GM21367 (cell line): Measurements from ENCODE around the gene TPRN.

Experiments used
- ATAC-seq: cut with Tn5 transposase; IDR thresholded peaks from one replicate; pipeline ENCODE4 v1.9.1; 2021; ENCODE audit not compliant: unreplicated experiment

The TPRN gene

DNA sequence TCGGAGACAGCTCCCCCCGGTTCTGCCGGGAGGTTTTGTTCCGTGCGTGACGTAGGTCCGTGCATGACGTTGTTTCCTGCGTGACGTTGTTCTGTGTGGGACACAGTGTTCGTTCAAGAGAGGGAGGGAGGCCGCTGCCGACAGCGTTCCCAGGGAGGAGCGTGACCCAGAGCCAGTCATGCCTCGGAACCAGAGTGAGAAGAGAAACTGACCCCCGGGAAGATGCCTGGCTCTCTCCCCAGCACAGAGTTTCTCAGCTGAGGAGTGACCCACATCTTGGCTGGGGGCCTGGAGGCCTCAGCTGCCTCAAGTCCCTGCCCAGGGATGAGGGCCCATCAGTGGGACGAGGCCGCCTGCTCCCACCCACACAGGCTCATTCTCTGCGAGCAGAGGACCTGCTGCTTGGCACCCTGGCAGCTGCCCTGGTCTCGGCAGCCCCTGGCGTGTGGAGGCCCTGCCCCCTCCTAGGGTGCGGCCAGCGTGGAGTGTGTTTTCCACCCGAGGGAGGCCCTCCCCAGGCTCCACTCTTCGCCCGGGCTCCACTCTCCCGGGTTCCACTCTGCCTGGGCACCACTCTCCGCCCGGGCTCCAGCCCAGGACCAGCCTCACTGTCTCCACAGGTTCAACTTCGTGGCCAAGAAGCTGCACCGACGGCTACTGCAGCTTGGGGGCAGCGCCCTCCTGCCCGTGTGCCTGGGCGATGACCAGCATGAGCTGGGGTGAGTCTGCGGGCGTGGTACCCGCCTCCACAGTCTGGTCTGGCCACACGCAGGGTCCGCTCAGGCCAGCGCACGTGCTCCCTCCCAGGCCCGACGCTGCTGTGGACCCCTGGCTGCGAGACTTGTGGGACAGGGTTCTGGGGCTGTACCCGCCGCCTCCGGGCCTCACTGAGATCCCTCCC, 12.9 kb upstream of the TPRN start:
- ATAC-seq = no peak

DNA sequence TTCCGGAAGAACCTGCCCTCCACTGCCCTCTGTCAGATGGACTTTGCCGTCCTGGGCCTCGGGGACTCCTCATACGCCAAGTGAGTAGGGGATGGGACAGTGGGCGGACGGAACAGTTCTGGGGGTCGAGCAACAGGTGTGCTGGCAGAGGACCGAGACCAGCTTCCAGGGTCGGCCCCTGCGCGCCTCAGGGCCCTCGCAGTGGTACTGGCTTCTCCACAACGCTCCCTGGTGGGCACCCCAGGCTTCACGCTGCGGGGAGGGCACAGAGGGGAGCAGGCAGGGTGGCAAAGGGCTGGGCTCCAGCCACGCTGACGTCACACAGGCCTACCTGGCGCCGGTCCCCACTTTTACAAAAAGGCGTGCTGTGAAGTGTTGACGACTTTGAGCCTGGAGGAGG, 12.0 kb upstream of the TPRN start:
- ATAC-seq = no peak

DNA sequence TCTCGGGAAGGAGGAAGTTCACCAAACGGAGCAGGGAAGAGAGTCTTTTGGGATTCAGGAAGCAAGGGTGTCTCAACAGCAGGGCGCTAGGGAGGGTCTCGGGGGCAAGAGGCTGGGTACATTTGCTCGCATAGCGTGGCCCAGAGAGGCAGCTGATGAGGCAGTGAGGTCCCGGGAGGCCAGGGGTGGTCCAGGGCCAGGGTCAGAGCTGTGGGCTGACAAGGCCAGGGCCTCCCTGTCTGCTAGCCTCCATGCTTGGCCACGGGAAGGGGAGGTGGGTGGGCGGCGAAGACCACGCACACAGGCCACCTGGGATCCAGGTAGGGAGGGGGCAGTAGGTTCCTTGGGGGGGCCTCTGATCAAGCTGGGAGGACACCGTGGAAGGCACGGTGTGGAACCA, 11.0 kb upstream of the TPRN start:
- ATAC-seq = no peak

DNA sequence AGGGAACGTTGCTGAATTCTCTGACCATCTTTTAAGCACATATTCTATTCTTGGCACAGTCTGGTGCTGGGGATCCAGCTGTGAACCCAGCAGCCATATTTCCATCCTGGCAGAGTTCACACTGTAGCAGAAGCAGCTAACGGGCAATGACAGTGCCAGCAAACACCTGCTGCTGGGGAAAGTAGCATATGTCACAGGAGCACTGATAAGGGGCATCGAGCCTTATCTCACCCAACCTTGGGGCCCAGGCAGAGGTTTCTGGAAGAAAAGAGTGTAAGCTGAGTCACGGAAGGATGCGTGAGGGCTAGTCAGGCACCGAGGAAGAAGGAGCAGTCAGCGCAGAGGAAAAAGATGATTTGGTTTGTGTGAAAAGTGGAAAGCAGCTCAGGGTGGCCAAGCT, 6.1 kb upstream of the TPRN start:
- no peak for ATAC-seq

DNA sequence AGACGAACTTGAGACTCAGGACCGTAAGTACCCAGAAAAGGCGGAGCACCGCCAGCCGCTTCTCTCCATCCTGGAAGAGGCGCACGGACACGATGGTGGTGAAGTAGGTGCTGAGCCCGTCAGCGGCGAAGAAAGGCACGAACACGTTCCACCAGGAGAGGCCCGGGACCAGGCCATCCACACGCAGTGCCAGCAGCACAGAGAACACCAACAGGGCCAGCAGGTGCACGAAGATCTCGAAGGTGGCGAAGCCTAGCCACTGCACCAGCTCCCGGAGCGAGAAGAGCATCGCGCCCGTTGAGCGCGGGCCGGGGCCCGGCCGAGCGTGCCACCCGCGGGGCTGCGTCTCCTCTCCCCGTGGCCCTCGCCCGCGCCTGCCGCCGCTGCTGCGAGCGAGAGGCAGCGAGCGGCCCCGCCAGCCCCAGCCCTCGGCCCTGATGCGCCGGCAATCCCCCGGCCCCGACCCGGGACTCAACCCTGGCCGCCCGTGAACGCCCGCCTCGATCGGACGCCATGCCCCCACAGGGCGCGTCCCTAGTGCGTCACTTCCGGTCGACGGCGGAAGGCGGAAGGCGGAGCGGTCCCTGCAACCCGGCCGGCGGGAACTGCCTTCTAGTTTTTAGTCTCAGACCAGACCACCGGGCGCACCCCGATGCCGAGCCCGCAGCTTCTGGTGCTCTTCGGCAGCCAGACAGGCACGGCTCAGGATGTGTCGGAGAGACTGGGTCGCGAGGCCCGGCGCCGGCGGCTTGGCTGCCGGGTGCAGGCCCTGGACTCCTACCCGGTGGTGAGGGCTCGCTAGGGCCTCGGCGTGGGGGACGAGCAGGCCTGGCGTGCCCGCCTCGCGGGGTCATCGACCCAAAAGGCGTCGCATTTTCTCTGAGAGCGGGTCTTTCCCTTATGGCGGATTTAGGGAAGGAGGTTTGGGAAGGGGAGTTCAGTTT, 4.9 kb upstream of the TPRN start, which contains the start of the genes NDOR1 and TMEM203:
TSS of gene NDOR1 (plus strand) at position 575 of the 944 bp plus-strand sequence. CDS start at position 653, 78 bp downstream.
TSS of gene TMEM203 (minus strand) at position 523 of the 944 bp plus-strand sequence. CDS start at position 289, 234 bp downstream.
- ATAC-seq = no peak

DNA sequence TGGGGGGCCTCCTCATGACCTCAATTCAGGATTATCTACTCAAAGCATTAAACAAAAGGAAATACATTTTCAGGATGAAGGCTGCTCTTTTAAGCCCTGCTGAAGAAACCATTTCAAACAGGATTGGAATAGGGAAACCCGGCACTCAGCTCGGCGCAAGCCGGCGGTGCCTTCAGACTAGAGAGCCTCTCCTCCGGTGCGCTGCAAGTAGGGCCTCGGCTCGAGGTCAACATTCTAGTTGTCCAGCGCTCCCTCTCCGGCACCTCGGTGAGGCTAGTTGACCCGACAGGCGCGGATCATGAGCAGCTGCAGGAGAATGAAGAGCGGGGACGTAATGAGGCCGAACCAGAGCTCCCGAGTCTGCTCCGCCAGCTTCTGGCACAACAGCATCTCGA, 4.2 kb upstream of the TPRN start:
- ATAC-seq = no peak

DNA sequence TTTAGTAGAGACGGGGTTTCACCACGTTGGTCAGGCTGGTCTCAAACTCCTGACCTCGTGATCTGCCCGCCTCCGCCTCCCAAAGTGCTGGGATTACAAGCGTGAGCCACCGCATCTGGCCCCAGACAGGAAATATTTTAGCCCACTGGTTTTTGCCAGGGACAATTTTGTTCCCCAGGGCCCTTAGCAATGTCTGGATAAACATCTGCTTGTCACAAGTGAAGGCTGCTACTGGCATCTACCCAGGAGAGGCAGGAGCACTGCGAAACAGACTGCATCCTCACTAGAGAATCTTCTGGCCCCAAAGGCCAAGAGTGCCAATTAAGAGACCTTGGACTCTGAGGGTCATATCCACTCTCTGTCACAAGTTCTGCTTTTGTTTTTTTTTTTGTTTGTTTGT, 2.4 kb upstream of the TPRN start:
- no peak for ATAC-seq

DNA sequence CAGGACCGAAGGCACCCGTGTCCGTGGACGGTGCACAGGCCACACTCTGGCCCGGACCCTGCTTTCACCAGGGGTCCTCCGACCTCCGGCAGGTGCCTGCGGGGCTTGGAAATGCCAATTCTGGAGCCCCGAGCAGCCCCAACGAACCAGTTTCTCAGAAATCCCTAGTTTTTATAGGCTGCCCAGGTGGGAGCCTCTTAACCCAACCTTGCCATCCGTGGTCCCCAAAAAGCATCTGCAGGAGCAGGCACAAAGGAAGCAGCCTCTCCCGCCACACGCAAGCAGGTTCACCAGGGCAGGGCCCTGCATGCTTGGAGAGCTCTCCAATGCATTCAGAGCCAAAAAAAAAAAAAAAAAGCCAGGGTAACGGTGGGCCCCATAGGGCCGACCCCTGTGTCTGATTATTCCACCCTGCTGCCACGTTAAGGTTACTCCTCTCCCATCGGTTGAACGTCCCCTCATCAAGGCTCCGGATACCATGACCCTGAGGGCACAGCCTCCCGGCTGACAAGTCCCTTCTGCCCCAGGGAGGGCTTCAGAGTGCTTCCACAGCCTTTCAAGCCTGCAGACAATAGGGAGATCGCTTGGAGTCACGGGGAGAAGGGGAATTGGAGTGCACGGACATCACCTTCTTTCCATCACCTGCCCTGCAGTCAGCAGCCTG, 796 bp upstream of the TPRN start:
- no peak for ATAC-seq

DNA sequence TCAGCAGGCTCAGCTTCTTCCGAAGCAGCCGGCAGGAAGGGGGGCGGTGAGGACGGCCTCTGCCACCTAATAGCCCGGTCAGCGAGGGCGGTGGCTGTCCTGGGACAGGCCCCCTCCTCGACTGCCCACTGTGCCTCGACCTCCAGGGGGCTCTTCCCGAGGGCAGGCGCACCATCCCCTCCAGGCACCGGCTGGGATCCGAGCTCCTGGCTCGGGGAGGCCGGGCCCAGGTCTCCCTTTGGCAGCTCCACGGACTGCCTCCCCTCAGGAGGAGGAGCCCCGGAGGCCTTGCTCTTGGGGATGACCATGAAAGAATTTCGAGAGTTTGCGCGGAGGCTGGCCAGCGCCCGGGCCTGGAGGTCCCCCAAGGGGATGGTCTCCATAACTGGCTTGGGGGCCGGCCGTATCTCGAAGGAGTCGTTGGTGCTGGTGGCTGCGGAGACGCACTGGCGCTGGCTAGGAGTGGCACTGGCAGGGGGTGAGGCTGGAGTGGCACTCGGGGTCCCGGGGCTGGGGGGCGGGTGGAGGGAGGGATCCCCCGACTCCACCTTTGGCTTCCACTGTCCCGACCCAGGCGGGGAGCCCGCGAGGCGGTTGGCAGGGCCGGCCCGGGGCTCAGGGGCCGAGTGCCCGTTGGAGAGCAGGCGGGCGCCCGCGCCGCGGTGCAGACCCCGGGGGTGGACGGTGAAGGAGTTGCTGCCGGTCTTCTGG, 975 bp downstream of the TPRN start:
- no peak for ATAC-seq

DNA sequence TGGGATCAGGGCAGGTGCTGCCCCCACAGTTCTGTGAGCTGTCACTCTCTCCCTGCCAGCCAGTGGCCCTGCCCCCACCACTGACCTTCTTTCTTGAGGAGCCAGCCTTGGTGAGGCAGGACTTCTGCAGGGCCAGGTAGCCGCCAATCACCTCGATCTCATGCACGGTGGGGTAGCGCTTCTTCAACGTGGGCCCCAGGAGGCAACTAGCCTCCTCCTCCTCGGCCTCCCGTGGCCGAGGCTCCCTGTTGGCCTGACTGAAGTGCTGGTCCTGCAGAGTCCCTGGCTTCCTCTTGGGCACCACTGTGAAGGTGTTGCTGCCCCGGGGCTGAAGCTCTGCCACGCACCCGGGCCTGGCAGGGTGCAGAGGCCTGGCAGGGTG, 1.6 kb downstream of the TPRN start:
- ATAC-seq = no peak

DNA sequence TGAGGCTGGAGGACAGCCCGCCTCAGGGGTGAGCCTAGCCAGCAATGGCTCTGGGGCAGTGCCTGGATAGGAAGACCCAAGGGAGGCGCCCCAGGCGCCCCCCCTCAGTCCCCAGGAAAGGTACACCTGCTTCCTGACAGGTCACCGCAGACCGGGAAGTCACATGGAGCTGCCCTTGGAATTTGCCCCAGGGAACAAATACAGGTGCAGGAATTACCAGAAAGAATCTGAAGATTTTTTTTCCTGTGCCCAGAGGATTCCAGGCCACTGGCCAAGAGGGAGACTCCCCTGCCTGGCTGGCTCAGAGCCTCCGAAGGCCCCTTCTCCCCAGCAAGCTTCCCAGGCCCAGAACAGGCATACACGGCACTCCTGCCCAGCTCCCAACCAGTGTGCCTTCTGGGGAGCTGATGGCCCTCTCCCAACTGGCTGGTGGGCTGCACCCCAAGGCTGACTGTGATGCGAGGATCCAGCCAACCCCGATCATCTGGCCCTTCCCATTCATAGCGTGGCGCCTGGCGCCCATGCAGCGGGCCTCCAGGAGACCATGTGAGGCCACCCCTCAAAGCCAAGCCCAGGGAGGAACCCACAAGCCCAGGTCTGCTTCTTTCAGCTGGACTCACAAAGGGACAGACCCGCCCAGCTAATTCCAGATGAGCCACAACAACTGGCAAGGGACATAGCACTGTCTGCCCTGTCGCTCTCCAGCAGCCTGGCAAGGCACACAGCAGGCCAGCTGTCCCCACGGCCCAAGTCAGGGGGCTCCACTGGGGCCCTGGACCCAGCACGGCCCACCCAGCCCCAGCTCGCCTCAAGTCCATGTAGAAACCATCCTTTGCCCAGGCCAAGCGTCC, 2.3 kb downstream of the TPRN start:
- ATAC-seq = no peak

DNA sequence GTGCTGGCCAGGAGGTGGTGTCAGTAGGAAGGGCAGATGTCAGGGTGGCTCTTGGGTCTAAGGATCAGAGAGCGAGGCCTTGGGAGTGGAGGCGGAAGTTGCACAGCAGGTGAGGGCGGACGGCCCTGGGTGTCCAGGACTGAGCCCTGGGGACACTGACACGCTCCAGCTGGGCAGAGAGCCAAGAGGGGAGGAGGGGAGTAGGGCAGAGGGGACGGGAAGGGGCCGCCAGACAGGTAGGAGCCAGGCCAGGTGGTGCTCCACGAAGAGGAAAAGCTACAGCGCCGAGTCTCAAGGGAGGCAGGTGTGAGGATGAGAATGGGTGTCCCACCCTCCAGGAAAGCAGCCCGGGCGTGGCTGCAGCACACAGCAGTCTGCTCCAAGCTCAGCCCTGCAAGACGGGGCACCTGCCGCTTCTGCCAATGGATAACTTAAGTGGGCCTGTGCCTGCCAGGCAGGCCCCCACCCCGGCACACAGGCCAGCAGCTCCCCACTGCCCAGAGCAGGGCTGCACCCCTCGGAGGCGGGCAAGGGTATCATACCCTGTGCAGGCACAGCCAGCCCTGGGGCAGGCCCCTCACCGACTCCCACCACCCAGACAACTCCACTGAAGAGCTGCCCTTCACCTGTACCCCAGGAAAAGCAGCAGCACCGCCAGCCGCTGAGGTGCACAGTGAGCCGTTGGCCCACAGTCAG, 4.9 kb downstream of the TPRN start:
- ATAC-seq = no peak

DNA sequence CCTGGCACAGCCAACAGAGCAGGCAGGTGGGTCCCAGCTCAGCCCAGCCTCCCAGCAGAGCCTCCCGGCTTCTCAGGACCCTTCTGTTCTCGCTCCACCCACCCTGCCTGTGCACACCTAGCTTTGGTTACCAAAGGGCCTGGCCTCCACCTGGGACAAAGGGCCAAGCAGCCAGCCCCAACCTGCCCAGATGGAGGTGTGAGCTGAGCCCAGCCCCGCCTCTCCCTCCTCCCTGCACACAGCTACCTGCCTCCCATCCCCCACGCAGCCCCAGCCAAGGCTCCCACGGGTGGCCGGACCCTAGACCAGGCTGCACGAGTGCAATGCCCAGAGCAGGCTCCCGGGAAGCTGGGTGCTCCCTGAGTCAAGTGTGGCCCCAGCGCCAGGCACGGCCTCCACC, 5.6 kb downstream of the TPRN start:
- ATAC-seq = no peak

DNA sequence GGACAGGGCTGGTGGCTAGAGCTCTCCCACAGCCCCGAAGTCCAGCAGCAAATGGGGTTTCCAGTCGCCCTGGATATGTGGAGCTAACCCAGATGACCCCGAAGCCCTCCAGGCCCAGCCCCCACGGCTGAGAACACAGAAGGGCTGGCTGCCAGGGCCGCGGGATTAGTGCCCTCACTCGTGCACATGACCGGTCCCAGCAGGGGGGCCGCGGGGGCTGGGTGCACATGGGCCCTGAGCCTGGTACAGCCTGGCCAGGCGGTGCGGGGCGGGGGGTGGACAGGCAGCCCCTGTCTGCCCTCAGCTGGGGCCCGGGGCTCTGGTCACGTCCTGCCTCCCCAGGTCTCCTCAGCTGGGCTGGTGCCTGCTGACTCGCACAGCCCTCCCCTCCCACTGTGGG, 6.2 kb downstream of the TPRN start:
- no peak for ATAC-seq

DNA sequence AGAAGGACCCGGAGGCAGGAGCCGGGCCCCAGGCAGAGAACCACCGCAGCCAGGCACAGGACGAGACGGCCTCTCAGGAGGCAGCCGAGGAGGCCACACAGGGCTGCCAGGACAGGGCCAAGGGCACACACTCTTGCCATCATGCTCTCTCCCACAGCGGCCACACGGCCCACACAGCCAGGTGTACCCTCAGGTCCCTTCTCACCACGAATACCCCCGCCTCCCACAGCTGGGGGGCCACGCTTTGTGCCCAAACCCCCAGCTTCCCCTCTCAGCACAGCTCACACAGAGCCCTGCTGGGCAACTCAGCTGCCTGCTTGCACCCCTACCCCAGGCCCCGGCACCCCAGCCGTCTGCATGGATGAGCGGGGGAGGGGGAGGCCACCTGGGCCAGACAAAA, 6.8 kb downstream of the TPRN start:
- no peak for ATAC-seq

DNA sequence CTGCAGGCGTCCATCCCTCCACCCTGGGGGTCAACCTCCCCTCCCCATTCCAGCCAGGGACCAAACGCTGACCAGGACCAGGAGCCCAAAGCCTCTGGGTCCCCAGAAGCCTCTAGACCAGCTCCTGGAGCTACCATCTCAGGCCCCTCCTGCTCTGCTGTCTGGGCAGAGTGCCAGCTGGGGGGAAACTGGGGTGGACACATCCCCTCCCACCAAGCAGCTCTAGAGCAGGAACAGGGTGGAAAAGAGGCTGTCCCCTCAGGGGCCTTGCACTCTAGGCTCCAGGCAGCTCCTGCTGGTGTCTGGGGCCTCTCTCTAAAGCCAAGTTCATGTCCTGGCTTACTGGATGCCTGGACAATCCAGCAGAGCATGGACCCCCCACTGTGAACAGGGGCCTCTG, 7.7 kb downstream of the TPRN start:
- no peak for ATAC-seq

DNA sequence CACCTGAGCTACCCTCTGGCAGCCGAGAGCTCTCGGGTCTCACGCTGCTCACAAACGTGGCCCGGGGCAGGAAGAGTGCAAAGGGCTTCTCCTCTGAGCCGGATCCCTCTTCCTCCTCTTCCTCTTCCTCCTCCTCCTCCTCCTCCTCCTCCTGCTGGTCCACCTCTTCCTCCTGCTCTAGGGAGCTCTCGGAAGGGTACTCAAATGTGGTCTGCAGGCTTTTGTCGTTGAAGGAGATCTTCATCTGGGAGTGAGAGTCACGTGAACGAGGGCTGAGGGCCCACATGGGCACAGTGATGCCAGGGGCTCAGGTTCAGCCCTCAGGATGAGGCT, 8.1 kb downstream of the TPRN start:
- ATAC-seq = no peak

DNA sequence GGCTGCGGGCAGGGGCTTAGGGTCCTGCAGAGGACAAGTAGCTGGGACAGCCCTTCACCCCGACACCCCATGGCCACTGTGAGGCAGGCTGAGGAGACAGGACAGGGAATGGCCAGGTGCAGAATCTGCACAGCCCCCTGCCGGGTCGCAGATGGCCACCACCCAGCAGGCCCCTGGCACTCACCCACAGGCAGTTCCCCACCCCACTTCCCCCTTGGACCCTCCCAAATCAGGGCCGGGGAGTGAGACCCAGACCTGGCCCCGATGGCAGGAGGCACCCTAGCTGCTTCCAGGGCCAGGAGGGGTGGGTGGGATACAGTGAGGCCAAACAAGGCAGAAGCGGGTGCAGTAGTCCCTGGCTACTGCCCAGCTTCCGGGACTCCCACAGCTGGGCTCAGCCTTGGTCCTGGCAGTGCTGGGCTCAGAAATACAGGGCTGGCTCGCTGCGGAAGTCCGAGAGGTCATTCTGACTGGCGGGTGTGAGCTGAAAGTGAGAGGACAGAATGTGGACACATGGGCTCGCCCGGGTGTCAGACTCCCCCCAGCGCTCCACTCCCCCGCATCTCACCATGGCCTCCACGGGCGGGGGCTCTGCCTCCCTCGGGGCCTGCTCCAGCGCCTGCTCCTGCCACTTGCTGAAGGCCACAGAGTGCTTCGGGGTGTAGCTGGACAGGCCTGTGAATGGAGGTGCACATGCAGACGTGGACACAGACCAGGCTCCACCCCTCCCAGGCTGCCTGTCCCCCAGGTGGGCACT, 8.7 kb downstream of the TPRN start:
- ATAC-seq = no peak

DNA sequence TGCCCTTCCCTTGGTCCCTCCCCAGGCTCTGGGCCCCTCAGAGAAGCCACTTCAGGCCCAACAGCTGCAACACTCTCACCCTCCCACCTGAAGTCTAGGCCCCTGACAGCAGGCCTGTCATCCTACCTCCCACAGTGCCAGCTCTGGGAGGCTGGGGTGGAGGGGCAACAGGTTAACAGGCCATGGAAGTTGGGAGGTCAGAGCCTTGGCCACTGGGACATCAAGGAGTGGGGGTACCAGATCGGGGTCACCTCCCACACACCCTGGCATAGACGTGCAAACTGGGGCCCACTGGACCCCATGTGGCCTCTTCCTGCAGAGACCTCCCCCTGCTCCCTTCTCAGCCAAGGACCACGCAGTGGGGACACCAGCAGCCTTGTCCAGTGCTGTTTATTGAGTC, 9.3 kb downstream of the TPRN start:
- no peak for ATAC-seq
